ENCODE results near the gene COL15A1.

DNA sequence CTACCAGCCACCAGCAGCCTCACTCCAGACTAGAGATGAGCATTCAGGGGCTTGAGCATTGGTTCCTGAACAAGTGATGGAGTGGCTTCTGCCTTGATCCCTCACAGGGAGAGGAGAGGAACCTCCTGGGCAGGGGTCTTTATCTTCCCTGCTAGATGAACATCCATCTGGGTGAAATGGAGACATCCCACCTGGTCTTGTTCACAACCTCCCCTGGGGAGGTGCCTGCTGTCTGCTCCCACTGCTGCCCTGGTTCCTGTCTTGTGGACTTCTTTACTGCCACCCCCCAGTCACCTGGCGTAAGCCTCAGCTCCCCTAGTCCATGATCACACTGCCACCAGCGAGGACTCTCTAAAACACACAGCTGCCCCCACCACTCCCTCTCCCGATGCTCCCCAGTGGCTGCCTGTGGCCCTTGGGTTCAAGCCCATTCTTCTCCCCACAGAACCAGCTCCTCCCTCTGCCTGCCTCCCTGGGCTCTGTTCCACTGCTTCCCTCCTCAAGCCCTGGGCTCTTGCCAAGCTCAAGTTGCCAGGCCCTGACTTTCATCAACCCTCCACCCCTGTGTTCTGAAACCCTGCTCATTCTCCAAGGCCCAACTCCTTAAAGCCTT, 51.5 kb downstream of the COL15A1 start:
- no peak for TF ChIP-seq SP1 (CRISPR knock-in tag; conservative IDR thresholded peaks at IDR 0.05)
- TF ChIP-seq, protein P1, sequence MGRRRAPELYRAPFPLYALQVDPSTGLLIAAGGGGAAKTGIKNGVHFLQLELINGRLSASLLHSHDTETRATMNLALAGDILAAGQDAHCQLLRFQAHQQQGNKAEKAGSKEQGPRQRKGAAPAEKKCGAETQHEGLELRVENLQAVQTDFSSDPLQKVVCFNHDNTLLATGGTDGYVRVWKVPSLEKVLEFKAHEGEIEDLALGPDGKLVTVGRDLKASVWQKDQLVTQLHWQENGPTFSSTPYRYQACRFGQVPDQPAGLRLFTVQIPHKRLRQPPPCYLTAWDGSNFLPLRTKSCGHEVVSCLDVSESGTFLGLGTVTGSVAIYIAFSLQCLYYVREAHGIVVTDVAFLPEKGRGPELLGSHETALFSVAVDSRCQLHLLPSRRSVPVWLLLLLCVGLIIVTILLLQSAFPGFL (CRISPR knock-in tag; IDR thresholded peaks at IDR 0.05; ENCODE audit: borderline replicate concordance): no peak
- TF ChIP-seq, protein P2, sequence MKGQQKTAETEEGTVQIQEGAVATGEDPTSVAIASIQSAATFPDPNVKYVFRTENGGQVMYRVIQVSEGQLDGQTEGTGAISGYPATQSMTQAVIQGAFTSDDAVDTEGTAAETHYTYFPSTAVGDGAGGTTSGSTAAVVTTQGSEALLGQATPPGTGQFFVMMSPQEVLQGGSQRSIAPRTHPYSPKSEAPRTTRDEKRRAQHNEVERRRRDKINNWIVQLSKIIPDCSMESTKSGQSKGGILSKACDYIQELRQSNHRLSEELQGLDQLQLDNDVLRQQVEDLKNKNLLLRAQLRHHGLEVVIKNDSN (CRISPR knock-in tag; IDR thresholded peaks at IDR 0.05): no peak
- TF ChIP-seq, protein P3, sequence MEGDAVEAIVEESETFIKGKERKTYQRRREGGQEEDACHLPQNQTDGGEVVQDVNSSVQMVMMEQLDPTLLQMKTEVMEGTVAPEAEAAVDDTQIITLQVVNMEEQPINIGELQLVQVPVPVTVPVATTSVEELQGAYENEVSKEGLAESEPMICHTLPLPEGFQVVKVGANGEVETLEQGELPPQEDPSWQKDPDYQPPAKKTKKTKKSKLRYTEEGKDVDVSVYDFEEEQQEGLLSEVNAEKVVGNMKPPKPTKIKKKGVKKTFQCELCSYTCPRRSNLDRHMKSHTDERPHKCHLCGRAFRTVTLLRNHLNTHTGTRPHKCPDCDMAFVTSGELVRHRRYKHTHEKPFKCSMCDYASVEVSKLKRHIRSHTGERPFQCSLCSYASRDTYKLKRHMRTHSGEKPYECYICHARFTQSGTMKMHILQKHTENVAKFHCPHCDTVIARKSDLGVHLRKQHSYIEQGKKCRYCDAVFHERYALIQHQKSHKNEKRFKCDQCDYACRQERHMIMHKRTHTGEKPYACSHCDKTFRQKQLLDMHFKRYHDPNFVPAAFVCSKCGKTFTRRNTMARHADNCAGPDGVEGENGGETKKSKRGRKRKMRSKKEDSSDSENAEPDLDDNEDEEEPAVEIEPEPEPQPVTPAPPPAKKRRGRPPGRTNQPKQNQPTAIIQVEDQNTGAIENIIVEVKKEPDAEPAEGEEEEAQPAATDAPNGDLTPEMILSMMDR (IDR thresholded peaks at IDR 0.05): no peak
- TF ChIP-seq TCF7 (CRISPR knock-in tag; IDR thresholded peaks at IDR 0.05; ENCODE audit: low read depth): no peak
- TF ChIP-seq, protein P4, sequence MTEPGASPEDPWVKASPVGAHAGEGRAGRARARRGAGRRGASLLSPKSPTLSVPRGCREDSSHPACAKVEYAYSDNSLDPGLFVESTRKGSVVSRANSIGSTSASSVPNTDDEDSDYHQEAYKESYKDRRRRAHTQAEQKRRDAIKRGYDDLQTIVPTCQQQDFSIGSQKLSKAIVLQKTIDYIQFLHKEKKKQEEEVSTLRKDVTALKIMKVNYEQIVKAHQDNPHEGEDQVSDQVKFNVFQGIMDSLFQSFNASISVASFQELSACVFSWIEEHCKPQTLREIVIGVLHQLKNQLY (CRISPR knock-in tag; IDR thresholded peaks at IDR 0.05): no peak
- no peak for TF ChIP-seq NFYB (CRISPR knock-in tag; conservative IDR thresholded peaks at IDR 0.05; ENCODE audit: low read depth)
- TF ChIP-seq, protein P5, sequence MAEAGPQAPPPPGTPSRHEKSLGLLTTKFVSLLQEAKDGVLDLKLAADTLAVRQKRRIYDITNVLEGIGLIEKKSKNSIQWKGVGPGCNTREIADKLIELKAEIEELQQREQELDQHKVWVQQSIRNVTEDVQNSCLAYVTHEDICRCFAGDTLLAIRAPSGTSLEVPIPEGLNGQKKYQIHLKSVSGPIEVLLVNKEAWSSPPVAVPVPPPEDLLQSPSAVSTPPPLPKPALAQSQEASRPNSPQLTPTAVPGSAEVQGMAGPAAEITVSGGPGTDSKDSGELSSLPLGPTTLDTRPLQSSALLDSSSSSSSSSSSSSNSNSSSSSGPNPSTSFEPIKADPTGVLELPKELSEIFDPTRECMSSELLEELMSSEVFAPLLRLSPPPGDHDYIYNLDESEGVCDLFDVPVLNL (CRISPR knock-in tag; IDR thresholded peaks at IDR 0.05; ENCODE audit: borderline replicate concordance, low read depth): no peak
- TF ChIP-seq IRF2 (CRISPR knock-in tag; IDR thresholded peaks at IDR 0.05; ENCODE audit: borderline replicate concordance, low read depth): no peak

Measured in WTC11 (cell line).